Amygdala (tissue), 56 donors: Measurements from ENCODE around the gene TTC34.
A peak's percentile ranks its signal among the peaks of the same experiment; 100 is the strongest.

ENCODE experiments used
- DNase-seq, 56 donors: peaks; one replicate each; lab custom pipeline; 2025; lab: John Stamatoyannopoulos, UW

The TTC34 gene, protein sequence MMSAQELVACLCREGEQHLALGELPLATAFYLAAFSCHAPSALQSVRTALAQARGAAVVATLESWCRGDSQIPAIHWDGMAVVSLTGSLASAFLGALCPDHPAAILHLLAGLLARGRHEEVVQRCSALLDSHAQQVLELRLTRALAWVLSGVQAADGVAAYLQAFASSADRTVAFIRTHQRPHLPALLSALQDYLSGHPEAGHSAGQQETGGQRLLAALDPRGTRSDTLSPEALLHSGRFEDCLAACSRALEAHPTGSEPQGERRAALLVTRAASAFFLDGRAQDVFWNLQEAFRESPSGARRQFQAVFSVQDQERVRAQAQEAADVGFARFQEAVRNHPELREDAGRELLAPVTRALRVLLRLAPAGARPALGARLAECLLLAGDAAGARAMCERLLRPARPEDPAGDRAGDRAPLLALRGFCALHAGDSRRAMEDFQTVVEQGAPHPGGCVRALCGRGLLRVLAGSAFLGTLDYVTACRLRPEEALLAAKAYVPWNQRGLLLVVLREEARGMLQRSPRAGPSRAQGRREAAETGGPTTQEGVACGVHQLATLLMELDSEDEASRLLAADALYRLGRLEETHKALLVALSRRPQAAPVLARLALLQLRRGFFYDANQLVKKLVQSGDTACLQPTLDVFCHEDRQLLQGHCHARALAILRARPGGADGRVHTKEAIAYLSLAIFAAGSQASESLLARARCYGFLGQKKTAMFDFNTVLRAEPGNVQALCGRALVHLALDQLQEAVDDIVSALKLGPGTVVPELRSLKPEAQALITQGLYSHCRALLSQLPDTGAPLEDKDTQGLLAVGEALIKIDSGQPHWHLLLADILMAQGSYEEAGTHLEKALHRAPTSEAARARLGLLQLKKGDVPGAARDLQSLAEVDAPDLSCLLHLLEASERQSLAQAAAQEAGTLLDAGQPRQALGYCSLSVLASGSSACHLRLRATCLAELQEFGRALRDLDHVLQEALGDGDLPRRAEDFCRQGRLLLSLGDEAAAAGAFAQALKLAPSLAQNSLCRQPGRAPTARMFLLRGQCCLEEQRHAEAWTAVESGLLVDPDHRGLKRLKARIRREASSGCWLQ

DNA sequence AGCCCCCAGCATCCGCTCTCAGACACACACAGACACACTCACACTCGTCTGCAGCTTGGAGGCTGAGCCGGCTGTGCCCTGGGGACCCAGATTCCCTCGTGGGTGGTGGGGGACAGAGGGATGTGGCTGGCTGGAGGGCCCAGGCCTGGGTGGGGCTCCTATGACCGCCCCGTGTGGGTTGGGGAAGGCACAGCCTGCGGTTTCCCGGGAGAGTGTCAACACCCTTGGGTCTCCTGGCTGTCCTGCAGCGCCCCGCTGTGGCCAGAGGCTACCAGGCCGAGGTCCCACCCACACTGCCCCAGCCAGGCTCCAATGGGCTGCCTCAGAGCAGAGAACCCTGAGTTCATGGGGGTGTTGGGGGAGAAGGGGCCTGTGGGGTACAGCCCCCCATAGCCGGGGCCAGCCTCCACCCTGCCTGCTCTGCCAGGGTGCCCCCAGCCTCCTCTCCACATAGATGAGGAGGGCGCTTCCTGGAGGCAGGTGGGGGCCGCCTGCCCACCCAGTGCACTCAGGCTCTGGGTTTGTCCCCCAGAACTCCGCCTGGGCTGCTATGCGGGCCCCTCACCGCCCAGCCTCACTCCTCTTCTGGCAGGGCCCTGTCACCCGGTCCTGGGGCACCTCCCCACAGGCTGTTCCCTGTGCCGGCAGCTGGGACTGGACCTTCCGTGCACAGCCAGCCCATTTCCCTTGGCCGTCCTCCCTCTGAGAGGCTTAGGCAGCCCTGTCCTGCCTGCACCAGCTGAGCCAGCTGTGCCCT is at the start of gene TTC34:
TSS of gene TTC34 (minus strand) at position 159 of the 757 bp plus-strand sequence. CDS start 866 bp downstream, outside the sequence.
- DNase-seq = peak in 3 of 56 donors; percentile 1 to 34 (median 15)

DNA sequence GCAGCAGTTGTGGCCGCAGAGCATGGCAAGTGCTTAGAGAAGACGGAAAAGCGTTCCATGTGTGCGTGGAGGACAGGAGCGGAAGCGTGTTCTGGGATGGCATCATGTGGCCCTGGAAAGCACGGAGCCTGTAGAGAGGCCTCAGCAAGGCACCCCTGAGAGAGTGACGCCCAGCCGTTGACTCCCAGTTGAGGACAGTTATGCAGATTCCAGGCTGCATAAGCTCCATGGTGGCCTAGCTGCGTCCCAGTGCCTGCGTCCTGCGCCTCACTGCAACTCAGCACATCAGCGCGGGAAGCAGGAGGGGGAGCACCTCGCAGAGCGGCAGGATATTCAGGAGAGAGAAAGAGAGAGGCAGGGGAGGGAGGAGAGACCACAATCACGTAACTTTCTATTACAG is 49.0 kb upstream of the TTC34 start:
- DNase-seq = no peak

DNA sequence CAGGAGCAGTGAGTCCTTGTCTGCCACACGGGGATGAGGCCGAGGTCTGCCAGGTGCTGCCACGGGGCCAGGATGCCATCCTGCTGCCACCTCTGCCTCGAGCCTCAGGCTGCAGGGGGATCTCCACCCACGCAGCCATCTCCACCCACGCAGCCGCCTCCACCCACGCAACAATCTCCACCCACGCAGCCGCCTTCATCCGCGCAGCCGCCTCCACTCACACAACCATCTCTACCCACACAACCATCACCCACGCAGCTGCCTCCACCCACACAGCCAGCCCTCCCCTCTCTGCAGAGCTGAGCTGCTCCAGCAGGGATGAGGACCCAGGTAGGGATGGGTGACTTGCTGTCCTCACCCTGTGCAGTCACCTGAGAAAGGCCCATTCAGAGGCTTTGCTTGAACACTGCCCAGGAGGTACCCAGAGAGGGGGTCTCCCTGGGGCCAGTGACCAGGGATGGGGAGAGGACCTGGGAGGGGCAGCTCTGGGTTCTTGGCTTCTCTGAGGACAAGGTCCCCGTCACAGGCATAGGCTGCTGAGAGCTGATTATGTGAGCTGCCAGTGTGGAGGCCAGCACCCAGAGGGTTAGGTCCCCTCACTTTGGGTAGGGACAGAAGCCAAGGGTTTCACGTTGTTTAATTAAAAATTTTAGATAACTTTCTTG is 46.6 kb upstream of the TTC34 start:
- DNase-seq = peak in 1 of 56 donors; percentile 13

DNA sequence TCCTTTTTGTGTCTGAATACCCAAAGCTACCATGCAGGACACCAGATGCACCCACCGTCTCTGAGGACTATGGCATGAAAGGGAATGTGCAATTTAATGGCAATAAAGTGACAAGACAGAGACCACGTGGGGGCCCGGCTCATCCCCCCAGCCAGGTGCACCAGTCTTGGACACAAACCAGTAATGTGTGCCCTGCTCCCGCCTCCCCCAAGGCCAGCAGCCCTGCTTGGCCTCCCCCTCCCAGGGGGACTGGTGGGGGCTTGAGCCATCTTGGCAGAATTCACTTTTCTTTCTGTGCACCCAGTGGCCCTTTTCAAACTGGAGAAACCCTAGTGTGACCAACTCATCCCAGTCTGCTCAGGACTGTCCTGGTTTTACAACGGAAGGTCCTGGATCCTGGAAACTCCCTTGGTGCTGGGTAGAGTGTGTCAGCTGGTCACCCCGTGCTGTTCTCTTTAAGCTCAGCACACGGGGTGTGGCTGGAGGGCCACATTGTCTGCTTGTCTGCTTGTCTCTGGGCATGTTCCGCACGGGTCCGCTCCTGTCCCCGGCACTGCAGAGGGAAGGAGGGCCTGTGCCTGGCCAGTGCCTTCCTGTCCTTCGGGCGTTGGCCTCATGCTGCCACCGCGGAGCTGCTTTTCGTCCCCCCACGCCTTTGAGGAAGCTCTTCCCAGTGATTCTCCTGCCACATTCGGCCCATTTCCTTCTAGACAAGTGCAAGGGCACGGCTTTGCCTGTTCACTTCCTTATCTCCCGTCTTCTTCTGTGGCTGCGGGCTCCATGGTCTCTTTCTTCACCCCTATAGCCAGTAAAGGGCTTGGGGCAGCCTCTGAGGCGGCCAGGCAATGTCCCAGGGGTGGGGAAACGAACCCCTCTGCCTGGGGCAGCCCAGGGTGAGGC is 45.8 kb upstream of the TTC34 start:
- DNase-seq = no peak

DNA sequence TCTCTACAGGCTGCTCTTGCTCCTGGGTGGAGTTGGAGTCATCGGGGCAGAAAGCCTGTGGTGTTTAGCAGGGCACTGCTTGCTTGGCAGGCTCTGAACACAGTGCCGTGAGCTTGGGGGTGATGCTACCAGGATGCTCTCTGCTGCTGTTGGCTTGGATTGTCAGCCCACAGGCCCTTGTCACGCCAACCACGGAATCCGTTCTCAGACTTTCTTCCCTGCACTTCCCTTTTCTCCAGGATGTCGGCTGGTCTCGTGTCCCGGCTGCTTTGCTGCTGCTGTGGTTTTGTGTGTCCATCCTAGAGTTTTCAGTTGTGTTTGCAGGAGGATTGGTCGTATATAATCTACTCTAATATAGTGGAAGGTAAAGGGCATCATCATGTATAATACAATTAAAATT is 44.4 kb upstream of the TTC34 start:
- no peak for DNase-seq

DNA sequence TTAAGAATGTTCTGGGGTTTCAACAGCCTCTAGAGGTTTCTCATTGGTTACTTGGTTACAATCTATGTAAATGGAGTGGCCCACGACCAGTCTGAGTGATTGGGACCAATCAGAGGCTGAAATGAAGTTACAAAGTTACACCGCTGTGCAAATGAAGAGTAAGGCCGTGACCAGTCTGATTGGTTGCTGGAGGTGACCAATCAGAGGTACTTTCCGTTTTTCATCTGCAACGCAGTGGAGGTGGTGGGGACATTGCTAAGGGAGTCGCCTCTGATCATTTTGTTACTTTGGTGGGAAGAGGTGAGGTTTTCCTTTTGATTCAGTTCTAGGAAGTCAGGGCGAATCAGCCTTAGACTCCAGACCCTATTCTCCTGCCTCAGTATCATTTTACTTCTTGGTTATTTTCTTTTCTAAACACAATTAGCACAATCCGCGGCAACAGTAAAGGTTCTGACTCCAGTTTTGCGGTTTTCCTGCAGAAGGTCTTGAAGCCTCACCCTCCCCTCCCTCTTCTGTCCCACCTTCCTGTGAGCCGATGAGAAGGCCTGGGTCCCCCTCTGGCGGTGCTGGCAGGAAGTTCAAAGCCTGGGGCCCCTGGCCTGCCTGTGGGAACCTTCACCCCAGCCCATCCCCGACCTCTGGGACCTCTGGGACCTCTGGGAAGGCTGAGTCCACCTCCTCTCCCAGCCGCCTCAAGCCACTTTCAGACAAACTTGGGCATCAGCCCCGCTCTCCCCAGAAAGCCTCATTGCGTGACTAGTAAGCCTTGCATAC is 38.7 kb upstream of the TTC34 start:
- no peak for DNase-seq

DNA sequence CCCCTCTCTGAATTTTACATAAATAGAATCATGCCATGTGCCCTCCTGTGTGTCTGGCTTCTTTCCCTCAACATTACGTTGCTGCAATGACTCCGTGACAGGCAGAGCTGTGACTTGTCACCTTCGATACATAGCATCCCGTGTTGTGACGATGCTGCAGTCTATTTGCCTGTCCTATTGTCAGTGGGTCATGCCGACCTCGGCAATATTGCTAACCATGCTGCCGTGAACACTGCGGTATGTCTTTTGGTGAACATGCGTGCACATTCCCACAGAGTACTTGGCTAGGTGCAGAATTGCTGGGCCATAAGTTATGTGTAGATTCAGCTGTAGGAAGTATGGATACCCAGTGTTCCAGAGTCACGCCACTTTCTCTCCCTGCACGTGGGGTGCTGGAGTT is 36.3 kb upstream of the TTC34 start:
- DNase-seq = no peak

DNA sequence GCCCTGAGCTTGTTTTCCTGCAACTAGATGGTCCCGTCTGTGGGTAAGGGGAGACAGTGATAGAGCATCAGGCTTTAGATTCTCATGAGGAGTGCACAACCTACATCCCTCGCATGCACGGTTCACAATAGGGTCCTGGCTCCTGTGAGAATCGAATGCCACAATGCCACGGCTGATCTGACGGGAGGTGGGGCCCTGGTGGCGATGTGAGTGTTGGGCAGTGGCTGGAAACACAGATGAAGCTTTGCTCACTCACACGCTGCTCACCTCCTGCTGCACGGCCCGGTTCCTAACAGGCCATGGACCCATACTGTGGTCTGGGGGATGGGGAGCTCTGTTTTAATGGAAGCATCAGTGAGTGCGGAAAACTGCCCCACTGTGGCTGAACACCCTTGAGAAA is 35.8 kb upstream of the TTC34 start:
- no peak for DNase-seq

DNA sequence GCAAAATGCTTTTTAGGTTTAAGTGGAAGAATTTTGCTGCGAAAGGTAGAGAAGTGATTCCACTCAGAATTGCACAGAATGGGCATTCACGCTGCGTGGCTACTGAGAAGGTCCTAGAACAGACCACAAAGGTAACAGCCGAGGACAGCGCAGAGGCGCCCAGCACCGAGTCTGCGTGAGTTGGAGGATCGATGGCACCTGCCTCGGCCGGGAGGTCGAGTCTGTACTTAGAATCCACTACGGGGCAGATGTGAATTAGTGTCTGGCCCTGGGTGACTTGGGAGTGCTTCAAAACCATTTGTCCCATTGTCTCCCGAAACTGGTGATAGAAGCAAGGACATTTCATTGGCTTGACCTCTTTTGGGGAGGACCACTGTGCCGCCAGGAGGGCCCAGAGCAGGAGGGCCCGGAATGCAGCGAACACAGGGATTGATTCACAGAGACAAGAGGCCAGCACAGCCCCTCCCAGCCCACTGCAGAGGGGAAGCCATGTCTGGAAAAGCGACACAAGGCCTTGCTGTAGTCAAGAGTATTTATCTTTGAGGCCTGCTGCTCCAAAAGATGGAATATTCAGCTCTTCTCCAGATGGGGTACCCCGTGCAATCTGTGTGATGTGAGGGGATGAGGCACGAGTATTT is 35.0 kb upstream of the TTC34 start:
- DNase-seq = no peak

DNA sequence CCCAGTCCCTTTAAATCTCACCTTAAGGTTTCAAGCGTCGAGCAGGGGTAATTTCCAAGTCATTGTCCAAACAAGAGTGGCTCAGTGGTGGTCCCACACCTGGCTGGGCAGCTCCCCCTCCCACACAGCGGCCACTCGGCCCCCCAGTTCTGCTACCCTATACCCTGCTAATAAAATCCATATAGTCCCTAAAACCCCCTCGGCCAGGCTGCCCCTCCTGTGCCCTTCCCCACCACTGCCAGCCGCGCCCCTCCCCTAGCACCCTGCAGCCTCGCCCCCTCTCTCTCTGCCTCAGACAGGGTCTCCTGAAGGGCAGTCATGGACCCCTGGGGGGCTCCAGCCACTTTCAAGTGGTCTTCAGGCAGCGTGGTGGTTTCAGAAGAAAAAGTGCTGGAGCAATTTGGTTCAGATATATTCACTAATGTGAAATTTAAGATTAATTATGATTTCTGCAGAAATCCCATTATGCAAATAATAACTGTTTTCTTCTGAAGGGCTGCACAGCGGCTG is 34.2 kb upstream of the TTC34 start:
- DNase-seq = no peak

DNA sequence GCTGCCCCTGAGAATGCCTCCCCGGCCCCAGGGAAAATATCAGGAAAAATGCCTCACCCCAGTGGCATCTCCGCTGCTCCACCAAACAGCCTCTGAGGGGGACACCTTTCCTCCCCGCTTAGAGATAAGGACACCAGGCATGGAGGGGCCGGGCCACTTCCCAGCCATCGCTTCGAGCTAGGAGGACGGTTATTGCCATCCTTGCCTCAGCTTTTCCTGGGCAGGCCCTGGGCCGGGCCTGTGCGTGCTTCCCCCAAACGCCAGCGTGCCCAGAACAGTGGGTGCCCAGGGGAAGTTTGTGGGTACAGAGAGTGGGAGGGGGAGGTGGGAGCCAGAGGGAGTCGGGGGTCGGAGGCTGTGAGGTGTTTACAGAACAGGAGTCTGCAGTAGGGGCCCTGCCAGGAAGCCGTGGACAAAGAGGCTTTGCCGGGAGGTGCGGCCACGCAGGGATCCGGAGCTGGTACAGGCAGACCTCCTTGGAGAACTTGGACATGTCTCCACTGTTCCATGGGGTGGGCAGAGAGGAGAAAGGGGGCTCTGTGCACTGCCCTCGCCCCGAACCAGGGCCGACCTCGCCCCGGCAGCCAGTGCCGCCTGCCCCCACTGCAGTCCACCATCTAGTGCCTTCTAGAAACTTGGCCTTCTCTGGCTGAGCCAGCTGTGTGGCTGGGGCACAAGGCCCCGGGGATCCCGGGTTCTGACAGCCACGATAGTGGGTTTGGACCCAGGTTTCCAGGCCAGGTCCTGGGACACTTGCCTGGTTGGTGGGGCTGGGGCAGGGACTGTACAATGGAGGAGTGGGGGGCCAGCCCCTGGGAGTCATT is 33.5 kb upstream of the TTC34 start:
- no peak for DNase-seq

DNA sequence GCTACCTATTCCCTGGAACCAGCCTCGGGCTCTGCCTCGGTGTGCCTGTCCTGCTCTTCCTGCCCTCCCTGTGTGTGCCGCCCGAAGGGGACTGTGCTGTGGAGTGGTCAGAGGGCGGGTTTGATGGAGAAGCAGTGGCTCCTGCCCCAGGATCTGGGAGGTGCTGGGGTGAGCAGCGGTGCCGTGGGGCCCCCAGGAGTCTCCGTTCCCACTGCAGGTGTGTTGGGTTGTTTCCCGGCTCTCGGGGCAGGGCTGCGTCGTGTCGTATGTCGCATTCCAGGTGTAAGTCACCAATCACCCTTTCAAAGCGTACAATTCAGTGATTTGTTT is 32.6 kb upstream of the TTC34 start:
- no peak for DNase-seq

DNA sequence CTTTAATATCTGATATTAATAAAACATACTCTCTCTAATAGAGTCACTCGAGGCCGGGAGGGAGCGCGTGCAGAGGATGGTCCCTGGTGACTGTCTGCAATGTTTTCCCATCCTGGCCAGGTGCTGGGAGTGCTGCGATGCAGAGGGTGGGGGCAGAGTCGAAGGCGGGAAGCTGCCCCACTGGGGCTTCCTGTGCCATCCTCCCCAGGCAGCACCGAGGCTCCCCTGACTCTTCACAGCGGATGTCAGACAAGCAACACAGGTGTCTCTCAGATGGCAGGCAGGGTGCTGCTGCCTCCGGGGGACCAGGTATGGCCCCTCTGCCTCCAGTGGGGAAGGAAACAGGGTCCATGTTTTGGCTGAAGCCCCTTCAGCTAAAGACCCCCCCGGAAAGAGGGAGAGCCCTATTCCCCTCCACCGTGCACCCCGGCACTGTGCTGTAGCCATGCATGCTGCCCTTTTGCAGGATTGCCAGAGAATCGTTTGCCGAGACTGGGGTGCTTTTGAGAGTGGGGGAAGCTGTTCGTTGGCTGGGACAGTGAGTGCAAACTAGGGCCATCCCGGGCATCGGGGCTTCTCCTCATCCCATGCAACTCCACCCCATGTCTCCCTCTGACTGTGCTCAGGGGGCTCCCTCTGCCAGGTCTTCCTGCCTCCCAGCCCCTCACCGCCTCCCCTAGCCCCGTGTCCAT is 32.1 kb upstream of the TTC34 start:
- no peak for DNase-seq

DNA sequence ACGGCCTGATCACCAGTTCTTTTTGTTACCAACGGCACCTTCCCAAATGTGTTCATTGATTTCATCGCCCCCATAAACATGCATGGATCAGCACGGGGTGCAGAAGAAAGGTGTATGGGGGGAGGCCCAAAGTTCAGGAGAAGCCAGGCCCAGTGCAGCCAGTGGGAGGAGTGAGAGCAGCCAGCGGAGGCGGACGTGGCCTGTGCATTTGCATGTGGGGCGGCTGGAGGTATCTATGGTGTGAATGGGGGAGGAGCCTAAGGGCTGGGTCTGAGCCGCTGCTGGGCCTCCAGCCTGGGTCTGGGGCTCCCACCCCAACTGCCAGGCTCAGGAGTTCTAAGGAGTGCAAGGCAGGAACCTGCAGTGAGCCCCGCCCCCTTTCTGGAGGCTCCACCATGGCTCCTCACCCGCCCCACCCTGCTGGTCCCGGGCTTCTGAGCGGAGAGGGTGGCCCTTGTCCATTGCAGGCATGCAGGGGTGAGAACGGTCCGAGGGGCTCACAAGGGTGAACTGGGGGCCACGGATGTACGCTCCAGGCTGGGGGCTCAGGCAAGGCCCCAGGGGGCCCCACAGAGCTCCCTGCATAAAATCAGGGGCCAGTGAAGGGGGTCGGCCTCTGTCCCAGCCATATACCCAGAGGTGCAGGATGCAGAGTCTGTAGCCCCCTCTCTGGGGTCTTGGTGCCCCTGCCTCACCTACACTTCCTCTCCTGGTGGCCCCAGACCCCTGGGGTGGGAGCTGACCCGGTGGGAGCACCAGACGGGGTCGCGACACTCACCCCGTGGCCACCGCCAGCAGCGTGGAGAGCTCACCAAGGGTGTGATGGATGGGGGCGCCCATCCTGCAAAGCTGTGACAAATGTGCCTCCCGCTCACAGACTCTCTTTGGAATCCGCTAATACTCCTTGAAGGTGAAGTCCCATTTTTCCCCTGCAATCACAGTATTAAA is 31.3 kb upstream of the TTC34 start:
- DNase-seq = no peak
